Right lobe of liver (tissue), 6 donors: Measurements from ENCODE around the gene RFPL1. TPM values are rescaled to one million over a fixed set of nuclear protein-coding genes. Genes with fewer than 3 reads are reported as not detected.

Source experiments
- ATAC-seq, 4 donors: fragments of 200-7000 bp; cut with Tn5 transposase; one replicate each; pipeline ENCODE4 v1.9.1; 2020; ENCODE audit warnings: mild to moderate bottlenecking in 4 of 4, moderate library complexity in 4 of 4
- DNase-seq, 3 donors: peaks; one replicate each; pipeline ENCODE4 v3.0.0-alpha.2; 2020
- H3K27ac ChIP-seq, 3 donors: fragments of 200-600 bp; one replicate each; pipeline ENCODE4 v1.8.0; 2022
- H3K27me3 ChIP-seq, 2 donors: fragments of 200-600 bp; one replicate each; pipeline ENCODE4 v1.8.0; 2022
- H3K36me3 ChIP-seq, 4 donors: fragments of 200-600 bp; sonication (generic) in 1 of 4; one replicate each; pipeline versions ENCODE4 v1.5.1 to v1.8.0; 2017 to 2022; ENCODE audit warnings: control low read depth in 1 of 4
- H3K4me1 ChIP-seq, 4 donors: fragments of 200-600 bp; sonication (generic) in 1 of 4; one replicate each; pipeline versions ENCODE4 v1.5.1 to v1.8.0; 2017 to 2022; ENCODE audit warnings: control low read depth in 1 of 4
- H3K4me3 ChIP-seq, 3 donors: fragments of 200-600 bp; one replicate each; pipeline ENCODE4 v1.8.0; 2022
- H3K9me3 ChIP-seq, 4 donors: fragments of 200-600 bp; sonication (generic) in 1 of 4; one replicate each; pipeline versions ENCODE4 v1.5.1 to v1.8.0; 2017 to 2022; ENCODE audit warnings: control low read depth in 1 of 4
- CTCF ChIP-seq, 4 donors: fragments of 200-600 bp in 3 of 4; fragments of 450-650 bp in 1 of 4; IDR thresholded peaks; one replicate each; pipeline versions ENCODE4 v1.5.1 to v1.8.0; 2016 to 2022; ENCODE audit warnings: antibody characterized with exemption in 4 of 4, mild to moderate bottlenecking in 2 of 4
- POLR2A ChIP-seq: fragments of 450-650 bp; IDR thresholded peaks from one replicate; pipeline ENCODE4 v1.6.1; 2017; ENCODE audit warnings: antibody characterized with exemption, mild to moderate bottlenecking
- WGBS: methylation state at CpG from one replicate; pipeline ENCODE4 v1.1.6; 2018; ENCODE audit warnings: low coverage, low lambda C conversion rate; ENCODE audit not compliant: insufficient coverage; ENCODE audit errors: missing lambda C conversion rate; 5-methylcytosine and 5-hydroxymethylcytosine counted together
- intact Hi-C, 2 donors: fragments of 100-400 bp; cut with DNase I; formaldehyde crosslinking; loops; one replicate each; pipeline versions ENCODE4 v1.11.2 to v1.14.1; 2022
- total RNA-seq, 6 experiments: library from RNA; depleted of rRNA in 2 of 6; stranded (reverse); fragments of >200 nt in 2 of 6; fragmentation: NEBNext Ultra II Directional in 3 of 6; extraction: Animal tissue kit (Norgen Biotek cat#: 25700) in 3 of 6; gene quantifications; one replicate each; pipeline versions ENCODE4 v1.1.0 to v1.2.4, GENCODE V29; 2016 to 2023
- donor health status: DM: no; HTN: yes; CAD: no.
- donor health status: DM: no; HTN: no; CAD: no.
- donor health status: DM: no; HTN: no; CAD: no.
- donor health status: DM: no; HTN: yes; CAD: no.
- donor health status: DM: no; HTN: yes; CAD: no.

RFPL1 gene
- total RNA-seq, 6 experiments from 2014 or later: 0.35 to 0.37 TPM; not detected in 4

GRCh38 chr22:29480512-29481264 is 42.3 kb downstream of the RFPL1 start:
- intact Hi-C loops: no loop called here
- H3K9me3 ChIP-seq: no peaks in the 10 kb centered on the region
- TF ChIP-seq POLR2A: no peak
- peak in 1 of 4 donors; percentile 17 for TF ChIP-seq CTCF (IDR thresholded peaks at IDR 0.05)
- peak; percentile 14 to 71 (median 58) for ATAC-seq
- peaks cover 0 to 15% (median 0%) of the 10 kb centered on the region in 4 donors for H3K4me1 ChIP-seq
- H3K27me3 ChIP-seq: peaks cover 4 to 17% of the 10 kb centered on the region in 2 donors
- peak in 1 of 3 donors; percentile 34 for DNase-seq
- no peak overlapping the region for H3K27ac ChIP-seq
- H3K36me3 ChIP-seq: no peaks in the 10 kb centered on the region
- no CpG with 5 or more reads among the region's 107 CpGs for WGBS
- H3K4me3 ChIP-seq: peak overlapping the region in 1 of 3 donors; percentile 19

GRCh38 chr22:29481265-29482000 is 43.0 kb downstream of the RFPL1 start:
- 18% methylated on average over 14 of the region's 15 CpGs for WGBS
- ATAC-seq (peak in 1 of 4 donors; percentile 14), DNase-seq (no peak)
- Histone ChIP-seq H3K36me3 (no peaks in the 10 kb centered on the region), H3K4me1 (peaks cover 0 to 15% (median 0%) of the 10 kb centered on the region in 4 donors), H3K27me3 (peaks cover 4 to 17% of the 10 kb centered on the region in 2 donors), H3K4me3 (peak overlapping the region in 1 of 3 donors; percentile 19), H3K27ac (no peak overlapping the region), H3K9me3 (no peaks in the 10 kb centered on the region)
- TF ChIP-seq CTCF (IDR thresholded peaks at IDR 0.05): no peak
- TF ChIP-seq POLR2A: no peak
- intact Hi-C loops: no loop called here

- H3K4me3 ChIP-seq: no peak overlapping the region
- no peaks in the 10 kb centered on the region for H3K36me3 ChIP-seq
- intact Hi-C loops: no loop called here
- 47% methylated on average over 3 of the region's 11 CpGs for WGBS
- ATAC-seq: no peak
- TF ChIP-seq CTCF (IDR thresholded peaks at IDR 0.05) (no peak), POLR2A (no peak)
- H3K27me3 ChIP-seq: peaks cover 4 to 17% of the 10 kb centered on the region in 2 donors
- DNase-seq: no peak
- H3K9me3 ChIP-seq: no peaks in the 10 kb centered on the region
- H3K4me1 ChIP-seq: peaks cover 0 to 15% (median 0%) of the 10 kb centered on the region in 4 donors
- no peak overlapping the region for H3K27ac ChIP-seq
These were observed 43.9 kb downstream of the RFPL1 start for GRCh38 chr22:29482253-29482652.

GRCh38 chr22:29482726-29483125 is 44.3 kb downstream of the RFPL1 start:
- DNase-seq (no peak), ATAC-seq (no peak)
- Histone ChIP-seq H3K9me3 (no peaks in the 10 kb centered on the region), H3K27me3 (peaks cover 4 to 17% of the 10 kb centered on the region in 2 donors), H3K4me1 (peaks cover 0 to 15% (median 0%) of the 10 kb centered on the region in 4 donors), H3K36me3 (no peaks in the 10 kb centered on the region), H3K27ac (no peak overlapping the region), H3K4me3 (no peak overlapping the region)
- 91% methylated on average over 4 of the region's 7 CpGs for WGBS
- intact Hi-C loops: no loop called here
- TF ChIP-seq CTCF (IDR thresholded peaks at IDR 0.05) (no peak), POLR2A (no peak)
